OCI-LY1 (cell line): ENCODE data around the gene DGKQ.
"Not testable (repeated sequence)": the region's sequence is repeated elsewhere in the genome, so short reads cannot be mapped to it uniquely, and the experiment has no call there.

ENCODE experiments used
- H2AFZ ChIP-seq: fragments of 200-600 bp; sonication (generic), shearing (Covaris generic); 2 replicates; pipeline ENCODE4 v1.6.0; 2014; ENCODE audit warnings: antibody characterized with exemption, mild to moderate bottlenecking, low read length
- H3F3A ChIP-seq: fragments of 200-600 bp; sonication (generic), shearing (Covaris generic); 2 replicates; pipeline ENCODE4 v1.6.0; 2014; ENCODE audit warnings: mild to moderate bottlenecking, antibody characterized with exemption, low read length, moderate library complexity; ENCODE audit not compliant: insufficient read depth
- H3K27ac ChIP-seq: fragments of 200-600 bp; sonication (generic); 2 replicates; pipeline ENCODE4 v1.5.1; 2014; ENCODE audit warnings: low read length, mixed run types, mild to moderate bottlenecking, low read depth; ENCODE audit not compliant: poor library complexity, severe bottlenecking
- H3K27me3 ChIP-seq: fragments of 200-600 bp; sonication (generic); 2 replicates; pipeline ENCODE4 v1.6.0; 2014; ENCODE audit warnings: antibody characterized with exemption, mild to moderate bottlenecking, low read length, moderate library complexity; ENCODE audit not compliant: insufficient read depth
- H3K36me3 ChIP-seq: fragments of 200-600 bp; sonication (generic); 2 replicates; pipeline ENCODE4 v1.6.1; 2014; ENCODE audit warnings: mild to moderate bottlenecking, antibody characterized with exemption, low read length, moderate library complexity, mixed read lengths; ENCODE audit not compliant: insufficient read depth
- H3K4me1 ChIP-seq: fragments of 200-600 bp; sonication (generic); 2 replicates; pipeline ENCODE4 v1.5.1; 2014; ENCODE audit warnings: mild to moderate bottlenecking, low read length, moderate library complexity; ENCODE audit not compliant: insufficient read depth, severe bottlenecking
- H3K4me2 ChIP-seq: fragments of 200-600 bp; sonication (generic), shearing (Covaris generic); 2 replicates; pipeline ENCODE4 v1.6.1; 2014; ENCODE audit warnings: low read length
- H3K4me3 ChIP-seq: fragments of 200-600 bp; sonication (generic); 2 replicates; pipeline ENCODE4 v1.5.1; 2014; ENCODE audit warnings: low read length, low read depth, mild to moderate bottlenecking, mixed read lengths; ENCODE audit not compliant: poor library complexity, severe bottlenecking
- H3K79me2 ChIP-seq: fragments of 200-600 bp; shearing (Covaris generic); 2 replicates; pipeline ENCODE4 v1.6.1; 2016; ENCODE audit warnings: mixed run types, low read length, mixed read lengths; ENCODE audit not compliant: insufficient read depth
- H3K9ac ChIP-seq: fragments of 200-600 bp; sonication (generic), shearing (Covaris generic); 2 replicates; pipeline ENCODE4 v1.6.1; 2014; ENCODE audit warnings: mild to moderate bottlenecking, low read length, mixed read lengths
- H3K9me2 ChIP-seq: fragments of 200-600 bp; sonication (generic), shearing (Covaris generic); 2 replicates; pipeline ENCODE4 v1.6.1; 2014; ENCODE audit warnings: low read depth, mild to moderate bottlenecking, low read length, mixed read lengths
- H3K9me3 ChIP-seq: fragments of 200-600 bp; shearing (Covaris generic); 2 replicates; pipeline ENCODE4 v1.6.1; 2014; ENCODE audit warnings: low read length, mixed read lengths
- H4K20me1 ChIP-seq: fragments of 200-600 bp; sonication (generic), shearing (Covaris generic); 2 replicates; pipeline ENCODE4 v1.6.0; 2016; ENCODE audit warnings: mild to moderate bottlenecking, low read length; ENCODE audit not compliant: insufficient read depth
- CTCF ChIP-seq: fragments of 200-600 bp; sonication (generic), shearing (Covaris generic); IDR thresholded peaks from 2 replicates; pipeline ENCODE4 v1.5.1; 2017; ENCODE audit warnings: mild to moderate bottlenecking, antibody characterized with exemption, low read length, moderate library complexity, mixed read lengths
- EZH2 ChIP-seq: fragments of 200-600 bp; sonication (generic), shearing (Covaris generic); IDR thresholded peaks from 2 replicates; pipeline ENCODE4 v1.8.0; 2017; ENCODE audit warnings: borderline replicate concordance, mixed run types, mild to moderate bottlenecking, antibody characterized with exemption, low read length, moderate library complexity, mixed read lengths

DGKQ gene

GRCh38 chr4:921830-922331, 51.5 kb downstream of the DGKQ start:
- no peak overlapping the region for H3K4me2 ChIP-seq
- no peaks in the 10 kb centered on the region for H3K36me3 ChIP-seq
- H3F3A ChIP-seq = no peaks in the 10 kb centered on the region
- peaks cover 7% of the 10 kb centered on the region; the same call in 1 of the 2 replicates for H3K79me2 ChIP-seq
- peaks cover 30% of the 10 kb centered on the region for H3K4me1 ChIP-seq
- no peaks in the 10 kb centered on the region for H4K20me1 ChIP-seq
- H3K9me2 ChIP-seq = no peaks in the 10 kb centered on the region
- no peak overlapping the region for H3K9ac ChIP-seq
- no peak overlapping the region for H3K4me3 ChIP-seq
- no peak overlapping the region for H2AFZ ChIP-seq
- no peaks in the 10 kb centered on the region for H3K9me3 ChIP-seq
- H3K27ac ChIP-seq = peak overlapping the region; percentile 73
- H3K27me3 ChIP-seq = no peaks in the 10 kb centered on the region
- TF ChIP-seq EZH2 (no peak), CTCF (no peak)

DNA sequence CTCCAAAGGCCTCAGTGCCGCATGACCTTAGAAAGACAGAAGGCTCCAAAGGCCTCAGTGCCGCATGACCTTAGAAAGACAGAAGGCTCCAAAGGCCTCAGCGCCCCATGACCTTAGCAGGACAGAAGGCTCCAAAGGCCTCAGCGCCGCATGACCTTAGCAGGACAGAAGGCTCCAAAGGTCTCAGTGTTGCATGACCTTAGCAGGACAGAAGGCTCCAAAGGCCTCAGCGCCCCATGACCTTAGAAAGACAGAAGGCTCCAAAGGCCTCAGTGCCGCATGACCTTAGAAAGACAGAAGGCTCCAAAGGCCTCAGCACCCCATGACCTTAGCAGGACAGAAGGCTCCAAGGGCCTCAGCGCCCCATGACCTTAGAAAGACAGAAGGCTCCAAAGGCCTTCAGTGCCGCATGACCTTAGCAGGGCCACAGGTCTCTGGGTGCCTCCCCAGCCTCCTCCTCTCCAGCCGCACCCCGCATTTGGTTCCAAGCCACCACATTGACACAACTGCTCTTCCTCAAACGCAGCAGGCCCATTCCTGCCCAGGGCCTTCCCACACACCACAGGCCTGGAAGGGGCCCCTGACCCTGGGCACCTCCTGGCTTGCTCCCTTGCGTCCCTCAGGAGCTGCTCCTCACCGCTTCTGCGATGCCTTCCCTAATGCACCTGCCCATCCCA, 54.2 kb downstream of the DGKQ start:
- H3K79me2 ChIP-seq, H4K20me1 ChIP-seq, H3F3A ChIP-seq, H2AFZ ChIP-seq, H3K4me2 ChIP-seq, H3K27me3 ChIP-seq, H3K9ac ChIP-seq, H3K9me3 ChIP-seq, H3K4me3 ChIP-seq, H3K36me3 ChIP-seq, H3K9me2 ChIP-seq, H3K27ac ChIP-seq: not testable (repeated sequence)
- H3K4me1 ChIP-seq = peaks cover 40% of the 10 kb centered on the region

GRCh38 chr4:918591-918990, 54.8 kb downstream of the DGKQ start:
- H2AFZ ChIP-seq, H3K36me3 ChIP-seq, H3K9ac ChIP-seq, H3F3A ChIP-seq, H3K27ac ChIP-seq, H3K9me2 ChIP-seq, H3K9me3 ChIP-seq, H3K4me3 ChIP-seq, H3K27me3 ChIP-seq, H4K20me1 ChIP-seq, H3K4me2 ChIP-seq, H3K79me2 ChIP-seq: not testable (repeated sequence)
- H3K4me1 ChIP-seq = peaks cover 40% of the 10 kb centered on the region

DNA sequence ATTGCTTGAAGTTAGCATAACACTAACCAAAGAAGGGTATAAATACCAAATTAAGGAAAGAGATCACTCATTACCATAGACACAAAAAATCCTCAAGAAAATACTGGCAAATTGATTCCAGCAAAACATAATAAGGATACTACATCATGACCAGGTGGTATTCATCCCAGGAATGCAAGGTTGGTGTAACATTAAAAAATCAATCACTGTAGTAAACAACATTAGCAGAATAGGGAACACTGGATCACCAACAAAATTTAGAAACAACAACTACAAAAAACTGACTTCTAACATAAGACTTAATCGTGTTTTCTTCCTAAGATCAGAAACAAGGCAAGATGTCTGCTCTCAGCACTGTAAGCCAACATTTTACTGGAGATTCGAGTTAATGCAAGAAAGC, 55.4 kb downstream of the DGKQ start:
- no peak overlapping the region for H3K9ac ChIP-seq
- peaks cover 36% of the 10 kb centered on the region for H3K4me1 ChIP-seq
- H3F3A ChIP-seq = no peaks in the 10 kb centered on the region
- no peaks in the 10 kb centered on the region for H3K9me2 ChIP-seq
- no peak overlapping the region for H2AFZ ChIP-seq
- no peaks in the 10 kb centered on the region for H3K9me3 ChIP-seq
- no peaks in the 10 kb centered on the region for H3K36me3 ChIP-seq
- H3K4me2 ChIP-seq = no peak overlapping the region
- H3K79me2 ChIP-seq = peaks cover 7% of the 10 kb centered on the region
- no peaks in the 10 kb centered on the region for H4K20me1 ChIP-seq
- H3K27ac ChIP-seq = no peak overlapping the region
- no peaks in the 10 kb centered on the region for H3K27me3 ChIP-seq
- no peak overlapping the region for H3K4me3 ChIP-seq
- no peak for TF ChIP-seq EZH2
- no peak for TF ChIP-seq CTCF
